Fibroblast of pulmonary artery (primary cell): ENCODE data around the gene P3H3.

Source experiments
- DNase-seq: peaks from one replicate; pipeline ENCODE4 v3.0.0-alpha.2; 2010; ENCODE audit warnings: low read depth
- H3K4me3 ChIP-seq: replicated peaks from 2 replicates; pipeline ENCODE4 v1.5.1; 2011; ENCODE audit warnings: low read depth, mild to moderate bottlenecking, control low read depth, low read length, moderate library complexity
- CTCF ChIP-seq: IDR thresholded peaks from 2 replicates; pipeline ENCODE4 v1.5.1; 2011; ENCODE audit warnings: mild to moderate bottlenecking, control low read depth, low read length, inconsistent platforms; ENCODE audit errors: missing control alignments

P3H3 gene

GRCh38 chr12:6817662-6818157 is 10.5 kb upstream of the P3H3 start:
- TF ChIP-seq CTCF: no peak
- DNase-seq: no peak
- no peak overlapping the region for H3K4me3 ChIP-seq

DNA sequence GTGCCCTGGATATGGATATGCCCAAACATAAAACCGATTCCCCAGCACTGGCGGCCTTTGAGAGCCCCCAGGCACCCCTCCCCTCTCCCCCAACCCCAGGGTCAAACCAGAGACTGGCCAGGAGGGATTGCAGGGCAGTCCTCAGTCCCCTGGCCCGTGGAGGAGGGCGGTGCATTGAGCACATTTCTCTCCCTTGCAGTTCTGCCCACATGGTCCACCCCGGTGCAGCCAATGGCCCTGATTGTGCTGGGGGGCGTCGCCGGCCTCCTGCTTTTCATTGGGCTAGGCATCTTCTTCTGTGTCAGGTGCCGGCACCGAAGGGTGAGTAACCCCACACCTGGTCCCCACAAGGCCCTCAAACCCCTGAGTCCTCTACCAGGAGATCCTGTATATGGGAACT is 10.0 kb upstream of the P3H3 start:
- no peak for TF ChIP-seq CTCF
- no peak overlapping the region for H3K4me3 ChIP-seq
- no peak for DNase-seq

DNA sequence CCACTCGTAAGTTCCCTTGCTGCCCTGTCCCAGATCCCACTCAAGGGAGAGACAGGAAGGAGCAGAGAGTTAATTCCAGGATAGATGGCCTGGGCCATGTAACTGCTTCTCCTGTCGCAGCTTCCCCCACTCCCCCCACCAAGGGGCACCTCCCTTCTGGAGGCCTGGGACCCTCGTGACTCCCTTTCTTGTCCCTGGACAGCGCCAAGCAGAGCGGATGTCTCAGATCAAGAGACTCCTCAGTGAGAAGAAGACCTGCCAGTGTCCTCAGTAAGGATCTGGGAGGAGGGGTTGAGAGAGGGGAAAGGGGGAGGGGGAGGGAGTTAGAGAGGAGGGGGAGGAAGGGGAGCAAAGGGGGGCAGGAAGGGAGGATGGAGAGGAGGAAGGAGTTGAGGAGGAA is 9.6 kb upstream of the P3H3 start:
- TF ChIP-seq CTCF: no peak
- no peak overlapping the region for H3K4me3 ChIP-seq
- no peak for DNase-seq

- H3K4me3 ChIP-seq: no peak overlapping the region
- no peak for TF ChIP-seq CTCF
- DNase-seq: no peak
These were observed 8.8 kb upstream of the P3H3 start for GRCh38 chr12:6819106-6820030.

DNA sequence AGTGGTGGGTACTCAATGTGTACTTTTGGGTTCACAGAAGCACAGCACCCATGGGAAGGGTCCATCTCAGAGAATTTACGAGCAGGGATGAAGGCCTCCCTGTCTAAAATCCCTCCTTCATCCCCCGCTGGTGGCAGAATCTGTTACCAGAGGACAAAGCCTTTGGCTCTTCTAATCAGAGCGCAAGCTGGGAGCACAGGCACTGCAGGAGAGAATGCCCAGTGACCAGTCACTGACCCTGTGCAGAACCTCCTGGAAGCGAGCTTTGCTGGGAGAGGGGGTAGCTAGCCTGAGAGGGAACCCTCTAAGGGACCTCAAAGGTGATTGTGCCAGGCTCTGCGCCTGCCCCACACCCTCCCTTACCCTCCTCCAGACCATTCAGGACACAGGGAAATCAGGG is 8.0 kb upstream of the P3H3 start:
- no peak for TF ChIP-seq CTCF
- H3K4me3 ChIP-seq: no peak overlapping the region
- no peak for DNase-seq

GRCh38 chr12:6821591-6822425 is 6.4 kb upstream of the P3H3 start, which contains the start of gene GPR162:
TSS of gene GPR162 (plus strand) at chr12:6821821. CDS start at chr12:6823899, 2,078 bp downstream.
- TF ChIP-seq CTCF: no peak
- DNase-seq: peak; percentile 63
- peak within 1 kb of the TSS; percentile 51 for H3K4me3 ChIP-seq
